ENCODE measurements around the gene LCA5.

DNA sequence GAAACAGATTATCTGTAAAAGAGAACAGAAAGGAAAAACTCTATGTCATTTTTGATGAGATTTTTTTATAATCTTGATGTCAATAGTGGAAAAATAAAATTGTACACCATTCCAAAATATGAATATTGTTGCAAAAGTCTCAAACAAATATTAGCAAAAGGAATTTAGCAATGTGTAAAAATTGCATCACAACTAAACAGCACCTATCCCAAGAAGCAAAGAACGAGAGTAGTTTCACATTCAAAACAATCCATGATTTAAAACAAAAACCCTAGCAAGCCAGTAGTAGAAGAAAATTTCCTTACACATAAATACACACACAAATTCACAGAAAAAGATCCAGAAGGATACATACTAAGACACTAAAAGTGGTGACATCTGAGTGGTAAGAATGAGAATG is 38.4 kb downstream of the LCA5 start:
- TF ChIP-seq, protein P1, sequence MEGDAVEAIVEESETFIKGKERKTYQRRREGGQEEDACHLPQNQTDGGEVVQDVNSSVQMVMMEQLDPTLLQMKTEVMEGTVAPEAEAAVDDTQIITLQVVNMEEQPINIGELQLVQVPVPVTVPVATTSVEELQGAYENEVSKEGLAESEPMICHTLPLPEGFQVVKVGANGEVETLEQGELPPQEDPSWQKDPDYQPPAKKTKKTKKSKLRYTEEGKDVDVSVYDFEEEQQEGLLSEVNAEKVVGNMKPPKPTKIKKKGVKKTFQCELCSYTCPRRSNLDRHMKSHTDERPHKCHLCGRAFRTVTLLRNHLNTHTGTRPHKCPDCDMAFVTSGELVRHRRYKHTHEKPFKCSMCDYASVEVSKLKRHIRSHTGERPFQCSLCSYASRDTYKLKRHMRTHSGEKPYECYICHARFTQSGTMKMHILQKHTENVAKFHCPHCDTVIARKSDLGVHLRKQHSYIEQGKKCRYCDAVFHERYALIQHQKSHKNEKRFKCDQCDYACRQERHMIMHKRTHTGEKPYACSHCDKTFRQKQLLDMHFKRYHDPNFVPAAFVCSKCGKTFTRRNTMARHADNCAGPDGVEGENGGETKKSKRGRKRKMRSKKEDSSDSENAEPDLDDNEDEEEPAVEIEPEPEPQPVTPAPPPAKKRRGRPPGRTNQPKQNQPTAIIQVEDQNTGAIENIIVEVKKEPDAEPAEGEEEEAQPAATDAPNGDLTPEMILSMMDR (tag by site-specific recombination; IDR thresholded peaks at IDR 0.05), result no peak
- TF ChIP-seq KLF1 (tag by site-specific recombination; IDR thresholded peaks at IDR 0.05) (no peak), ZFP69B (tag by site-specific recombination; IDR thresholded peaks at IDR 0.05) (no peak), ZNF274 (IDR thresholded peaks at IDR 0.05; ENCODE audit: low read length) (no peak), ZNF274 (tag by site-specific recombination; IDR thresholded peaks at IDR 0.05; ENCODE audit: borderline replicate concordance) (no peak), ZNF704 (tag by site-specific recombination; IDR thresholded peaks at IDR 0.05) (no peak), FEZF1 (tag by site-specific recombination; IDR thresholded peaks at IDR 0.05) (no peak)
- TF ChIP-seq, protein P2, sequence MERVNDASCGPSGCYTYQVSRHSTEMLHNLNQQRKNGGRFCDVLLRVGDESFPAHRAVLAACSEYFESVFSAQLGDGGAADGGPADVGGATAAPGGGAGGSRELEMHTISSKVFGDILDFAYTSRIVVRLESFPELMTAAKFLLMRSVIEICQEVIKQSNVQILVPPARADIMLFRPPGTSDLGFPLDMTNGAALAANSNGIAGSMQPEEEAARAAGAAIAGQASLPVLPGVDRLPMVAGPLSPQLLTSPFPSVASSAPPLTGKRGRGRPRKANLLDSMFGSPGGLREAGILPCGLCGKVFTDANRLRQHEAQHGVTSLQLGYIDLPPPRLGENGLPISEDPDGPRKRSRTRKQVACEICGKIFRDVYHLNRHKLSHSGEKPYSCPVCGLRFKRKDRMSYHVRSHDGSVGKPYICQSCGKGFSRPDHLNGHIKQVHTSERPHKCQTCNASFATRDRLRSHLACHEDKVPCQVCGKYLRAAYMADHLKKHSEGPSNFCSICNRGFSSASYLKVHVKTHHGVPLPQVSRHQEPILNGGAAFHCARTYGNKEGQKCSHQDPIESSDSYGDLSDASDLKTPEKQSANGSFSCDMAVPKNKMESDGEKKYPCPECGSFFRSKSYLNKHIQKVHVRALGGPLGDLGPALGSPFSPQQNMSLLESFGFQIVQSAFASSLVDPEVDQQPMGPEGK (tag by site-specific recombination; IDR thresholded peaks at IDR 0.05), result no peak

All from HEK293 (cell line).